ENCODE measurements around the gene AP4E1.
"Not testable (repeated sequence)": the region's sequence is repeated elsewhere in the genome, so short reads cannot be mapped to it uniquely, and the experiment has no call there.

Gene AP4E1

GRCh38 chr15:50891159-50891558 lies 17.3 kb upstream of the AP4E1 start:
- no peaks in the 10 kb centered on the region for H3K36me3 ChIP-seq (ENCODE audit: control insufficient read depth, insufficient read depth, low read length)
- H3K4me3 ChIP-seq (replicated peaks; ENCODE audit: low read depth, low read length) = no peak overlapping the region
- no peak for DNase-seq (ENCODE audit: extremely low read depth, insufficient read length)
- no peaks in the 10 kb centered on the region for H3K27me3 ChIP-seq (replicated peaks; ENCODE audit: control insufficient read depth, insufficient read depth, low read length)
- no peak for TF ChIP-seq CTCF (IDR thresholded peaks at IDR 0.05; ENCODE audit: insufficient read depth, low read length, poor library complexity, severe bottlenecking)

- Histone ChIP-seq H3K27me3 (replicated peaks; ENCODE audit: control insufficient read depth, insufficient read depth, low read length) (no peaks in the 10 kb centered on the region), H3K36me3 (ENCODE audit: control insufficient read depth, insufficient read depth, low read length) (no peaks in the 10 kb centered on the region), H3K4me3 (replicated peaks; ENCODE audit: low read depth, low read length) (no peak overlapping the region)
- no peak for DNase-seq (ENCODE audit: extremely low read depth, insufficient read length)
- TF ChIP-seq CTCF (IDR thresholded peaks at IDR 0.05; ENCODE audit: insufficient read depth, low read length, poor library complexity, severe bottlenecking) = no peak
Observed at GRCh38 chr15:50893976-50894375, 14.5 kb upstream of the AP4E1 start.

GRCh38 chr15:50901390-50901789 lies 7.1 kb upstream of the AP4E1 start:
- DNase-seq (ENCODE audit: extremely low read depth, insufficient read length); H3K27me3 ChIP-seq (replicated peaks; ENCODE audit: control insufficient read depth, insufficient read depth, low read length); H3K36me3 ChIP-seq (ENCODE audit: control insufficient read depth, insufficient read depth, low read length); H3K4me3 ChIP-seq (replicated peaks; ENCODE audit: low read depth, low read length): not testable (repeated sequence)

GRCh38 chr15:50904211-50904610 lies 4.3 kb upstream of the AP4E1 start:
- TF ChIP-seq CTCF (IDR thresholded peaks at IDR 0.05; ENCODE audit: insufficient read depth, low read length, poor library complexity, severe bottlenecking) = no peak
- H3K36me3 ChIP-seq (ENCODE audit: control insufficient read depth, insufficient read depth, low read length) = no peaks in the 10 kb centered on the region
- no peak for DNase-seq (ENCODE audit: extremely low read depth, insufficient read length)
- no peaks in the 10 kb centered on the region for H3K27me3 ChIP-seq (replicated peaks; ENCODE audit: control insufficient read depth, insufficient read depth, low read length)
- H3K4me3 ChIP-seq (replicated peaks; ENCODE audit: low read depth, low read length) = no peak overlapping the region

- Histone ChIP-seq H3K4me3 (replicated peaks; ENCODE audit: low read depth, low read length) (no peak overlapping the region), H3K36me3 (ENCODE audit: control insufficient read depth, insufficient read depth, low read length) (no peaks in the 10 kb centered on the region), H3K27me3 (replicated peaks; ENCODE audit: control insufficient read depth, insufficient read depth, low read length) (no peaks in the 10 kb centered on the region)
- TF ChIP-seq CTCF (IDR thresholded peaks at IDR 0.05; ENCODE audit: insufficient read depth, low read length, poor library complexity, severe bottlenecking) = no peak
- DNase-seq (ENCODE audit: extremely low read depth, insufficient read length) = no peak
Observed at GRCh38 chr15:50905055-50905454, 3.4 kb upstream of the AP4E1 start.

GRCh38 chr15:50906954-50907600 lies 1.4 kb upstream of the AP4E1 start:
- Histone ChIP-seq H3K27me3 (replicated peaks; ENCODE audit: control insufficient read depth, insufficient read depth, low read length) (no peaks in the 10 kb centered on the region), H3K36me3 (ENCODE audit: control insufficient read depth, insufficient read depth, low read length) (no peaks in the 10 kb centered on the region), H3K4me3 (replicated peaks; ENCODE audit: low read depth, low read length) (peak overlapping the region; percentile 89)
- DNase-seq (ENCODE audit: extremely low read depth, insufficient read length) = peak; percentile 80
- no peak for TF ChIP-seq CTCF (IDR thresholded peaks at IDR 0.05; ENCODE audit: insufficient read depth, low read length, poor library complexity, severe bottlenecking)

All from GM06990 (cell line).